ENCODE measurements around the gene SNX19.
"Not testable (repeated sequence)": the region's sequence is repeated elsewhere in the genome, so short reads cannot be mapped to it uniquely, and the experiment has no call there.

Gene SNX19

GRCh38 chr11:130872981-130873380 lies 43.3 kb downstream of the SNX19 start:
- FAIRE-seq = no peak
- peak; percentile 29 for DNase-seq (ENCODE audit: low spot score)

- no peak for FAIRE-seq
These were observed 43.8 kb downstream of the SNX19 start for GRCh38 chr11:130872513-130872912.

GRCh38 chr11:130872102-130872501 lies 44.2 kb downstream of the SNX19 start:
- no peak for DNase-seq (ENCODE audit: low spot score)
- no peak for FAIRE-seq

More at GRCh38 chr11:130872513-130872912, 43.8 kb downstream of the SNX19 start:
- DNase-seq (ENCODE audit: low spot score) = no peak

GRCh38 chr11:130871616-130872015 lies 44.7 kb downstream of the SNX19 start:
- DNase-seq (ENCODE audit: low spot score) (no peak), FAIRE-seq (no peak)

- no peak for FAIRE-seq
- no peak for DNase-seq (ENCODE audit: low spot score)
These were observed 47.4 kb downstream of the SNX19 start for GRCh38 chr11:130868721-130869390.

- FAIRE-seq = no peak
These were observed 48.1 kb downstream of the SNX19 start for GRCh38 chr11:130868086-130868710.

GRCh38 chr11:130866831-130867230 lies 49.4 kb downstream of the SNX19 start:
- no peak for FAIRE-seq
- DNase-seq (ENCODE audit: low spot score) = no peak

More at GRCh38 chr11:130868086-130868710, 48.1 kb downstream of the SNX19 start:
- DNase-seq (ENCODE audit: low spot score) = no peak

GRCh38 chr11:130865774-130866114 lies 50.5 kb downstream of the SNX19 start:
- DNase-seq (ENCODE audit: low spot score) (no peak), FAIRE-seq (no peak)

- FAIRE-seq = no peak
These were observed 51.0 kb downstream of the SNX19 start for GRCh38 chr11:130865091-130865773.

GRCh38 chr11:130861902-130862860 lies 54.1 kb downstream of the SNX19 start:
- peak; percentile 73 for DNase-seq (ENCODE audit: low spot score)
- FAIRE-seq = no peak

More at GRCh38 chr11:130865091-130865773, 51.0 kb downstream of the SNX19 start:
- no peak for DNase-seq (ENCODE audit: low spot score)

- FAIRE-seq (no peak), DNase-seq (ENCODE audit: low spot score) (no peak)
These were observed 55.0 kb downstream of the SNX19 start for GRCh38 chr11:130861283-130861682.

- no peak for DNase-seq (ENCODE audit: low spot score)
- FAIRE-seq = no peak
These were observed 56.4 kb downstream of the SNX19 start for GRCh38 chr11:130859886-130860285.

GRCh38 chr11:130858215-130858614 lies 58.1 kb downstream of the SNX19 start:
- no peak for DNase-seq (ENCODE audit: low spot score)
- no peak for FAIRE-seq

- not testable (repeated sequence) for DNase-seq (ENCODE audit: low spot score); FAIRE-seq
These were observed 60.6 kb downstream of the SNX19 start for GRCh38 chr11:130855707-130856106.

- no peak for DNase-seq (ENCODE audit: low spot score)
- FAIRE-seq = no peak
These were observed 61.8 kb downstream of the SNX19 start for GRCh38 chr11:130854483-130854882.

GRCh38 chr11:130852589-130852988 lies 63.7 kb downstream of the SNX19 start:
- FAIRE-seq = no peak

GRCh38 chr11:130850185-130850944 lies 65.9 kb downstream of the SNX19 start:
- FAIRE-seq (no peak), DNase-seq (ENCODE audit: low spot score) (no peak)

More at GRCh38 chr11:130852589-130852988, 63.7 kb downstream of the SNX19 start:
- DNase-seq (ENCODE audit: low spot score) = no peak

- DNase-seq (ENCODE audit: low spot score) = peak; percentile 26
- FAIRE-seq = no peak
These were observed 67.1 kb downstream of the SNX19 start for GRCh38 chr11:130849215-130849568.

GRCh38 chr11:130848361-130849214 lies 67.7 kb downstream of the SNX19 start:
- FAIRE-seq (no peak), DNase-seq (ENCODE audit: low spot score) (no peak)

- FAIRE-seq (peak; percentile 40), DNase-seq (ENCODE audit: low spot score) (peak; percentile 81)
These were observed 68.8 kb downstream of the SNX19 start for GRCh38 chr11:130847517-130847916.

All from urothelium cell line (cell line).